Measurements from ENCODE around the gene ATF5.

Gene ATF5

DNA sequence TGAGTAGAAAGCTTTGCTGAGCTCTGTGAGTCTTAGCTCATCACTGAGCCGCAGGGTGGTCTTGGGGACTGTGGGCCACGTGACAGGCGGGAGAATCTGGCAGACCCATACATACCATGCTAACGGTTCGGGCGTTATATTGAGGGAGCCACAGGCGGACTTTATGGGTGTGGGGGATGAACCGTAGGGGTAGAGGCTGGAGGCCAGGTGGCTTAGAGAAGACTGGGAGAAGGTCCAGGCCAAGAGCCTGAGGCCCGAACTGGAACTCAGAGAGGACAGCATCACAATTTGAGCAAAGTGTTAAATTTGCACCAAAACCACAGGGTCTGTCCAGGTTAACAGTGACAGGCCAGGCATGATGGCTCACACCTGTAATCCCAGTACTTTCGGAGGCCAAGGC lies 15.3 kb upstream of the ATF5 start:
- Histone ChIP-seq H3K27me3 (ENCODE audit: insufficient read depth, low read depth) (no peaks in the 10 kb centered on the region), H3K4me3 (IDR thresholded peaks at IDR 0.05; ENCODE audit: insufficient read depth, low read depth, low read length) (no peak overlapping the region), H3K79me2 (ENCODE audit: insufficient read depth, low read depth) (peaks cover 39% of the 10 kb centered on the region), H3K36me3 (ENCODE audit: insufficient read depth) (peaks cover 24% of the 10 kb centered on the region; the same call in 1 of the 2 replicates), H3K27ac (no peak overlapping the region), H3K9ac (no peak overlapping the region), H3K4me1 (ENCODE audit: low read depth, poor library complexity, severe bottlenecking) (peaks cover 42% of the 10 kb centered on the region), H4K20me1 (ENCODE audit: insufficient read depth) (0 out of 2 replicates have a peak, but pooled peaks cover 3% of the 10 kb centered on the region), H2AFZ (ENCODE audit: low read depth) (no peak overlapping the region), H3K4me2 (no peak overlapping the region; the same call in 1 of the 2 replicates)
- TF ChIP-seq, protein P1, sequence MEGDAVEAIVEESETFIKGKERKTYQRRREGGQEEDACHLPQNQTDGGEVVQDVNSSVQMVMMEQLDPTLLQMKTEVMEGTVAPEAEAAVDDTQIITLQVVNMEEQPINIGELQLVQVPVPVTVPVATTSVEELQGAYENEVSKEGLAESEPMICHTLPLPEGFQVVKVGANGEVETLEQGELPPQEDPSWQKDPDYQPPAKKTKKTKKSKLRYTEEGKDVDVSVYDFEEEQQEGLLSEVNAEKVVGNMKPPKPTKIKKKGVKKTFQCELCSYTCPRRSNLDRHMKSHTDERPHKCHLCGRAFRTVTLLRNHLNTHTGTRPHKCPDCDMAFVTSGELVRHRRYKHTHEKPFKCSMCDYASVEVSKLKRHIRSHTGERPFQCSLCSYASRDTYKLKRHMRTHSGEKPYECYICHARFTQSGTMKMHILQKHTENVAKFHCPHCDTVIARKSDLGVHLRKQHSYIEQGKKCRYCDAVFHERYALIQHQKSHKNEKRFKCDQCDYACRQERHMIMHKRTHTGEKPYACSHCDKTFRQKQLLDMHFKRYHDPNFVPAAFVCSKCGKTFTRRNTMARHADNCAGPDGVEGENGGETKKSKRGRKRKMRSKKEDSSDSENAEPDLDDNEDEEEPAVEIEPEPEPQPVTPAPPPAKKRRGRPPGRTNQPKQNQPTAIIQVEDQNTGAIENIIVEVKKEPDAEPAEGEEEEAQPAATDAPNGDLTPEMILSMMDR (conservative IDR thresholded peaks at IDR 0.05; ENCODE audit: low read depth, low read length): no peak

DNA sequence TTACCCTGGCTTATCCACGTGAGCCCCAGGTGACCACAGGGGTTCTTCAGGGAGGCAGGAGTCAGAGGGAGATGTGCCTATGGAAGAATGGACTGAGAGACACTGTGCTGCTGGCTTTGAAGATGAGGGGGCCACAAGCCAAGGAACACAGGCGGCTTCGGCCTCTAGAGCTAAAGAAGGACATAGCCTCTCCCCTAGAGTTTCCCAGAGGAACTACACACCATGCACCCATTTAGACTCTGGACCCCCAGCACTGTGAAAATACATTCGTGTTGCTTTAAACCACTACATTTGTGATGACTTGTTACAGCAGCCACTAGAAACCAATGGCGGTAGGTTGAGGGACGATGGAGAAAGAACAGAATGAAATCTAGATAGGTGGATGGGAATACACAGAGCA lies 13.7 kb upstream of the ATF5 start:
- Histone ChIP-seq H3K4me1 (ENCODE audit: low read depth, poor library complexity, severe bottlenecking) (peaks cover 50% of the 10 kb centered on the region), H4K20me1 (ENCODE audit: insufficient read depth) (peaks cover 12% of the 10 kb centered on the region; the same call in 1 of the 2 replicates), H3K79me2 (ENCODE audit: insufficient read depth, low read depth) (peaks cover 53% of the 10 kb centered on the region), H3K27ac (no peak overlapping the region), H3K9ac (no peak overlapping the region), H3K27me3 (ENCODE audit: insufficient read depth, low read depth) (no peaks in the 10 kb centered on the region), H3K4me2 (no peak overlapping the region), H3K36me3 (ENCODE audit: insufficient read depth) (peaks cover 24% of the 10 kb centered on the region; the same call in 1 of the 2 replicates), H2AFZ (ENCODE audit: low read depth) (no peak overlapping the region), H3K4me3 (IDR thresholded peaks at IDR 0.05; ENCODE audit: insufficient read depth, low read depth, low read length) (no peak overlapping the region)
- TF ChIP-seq, protein P1 (conservative IDR thresholded peaks at IDR 0.05; ENCODE audit: low read depth, low read length): peak; percentile 41; the same call in 1 of the 2 replicates

DNA sequence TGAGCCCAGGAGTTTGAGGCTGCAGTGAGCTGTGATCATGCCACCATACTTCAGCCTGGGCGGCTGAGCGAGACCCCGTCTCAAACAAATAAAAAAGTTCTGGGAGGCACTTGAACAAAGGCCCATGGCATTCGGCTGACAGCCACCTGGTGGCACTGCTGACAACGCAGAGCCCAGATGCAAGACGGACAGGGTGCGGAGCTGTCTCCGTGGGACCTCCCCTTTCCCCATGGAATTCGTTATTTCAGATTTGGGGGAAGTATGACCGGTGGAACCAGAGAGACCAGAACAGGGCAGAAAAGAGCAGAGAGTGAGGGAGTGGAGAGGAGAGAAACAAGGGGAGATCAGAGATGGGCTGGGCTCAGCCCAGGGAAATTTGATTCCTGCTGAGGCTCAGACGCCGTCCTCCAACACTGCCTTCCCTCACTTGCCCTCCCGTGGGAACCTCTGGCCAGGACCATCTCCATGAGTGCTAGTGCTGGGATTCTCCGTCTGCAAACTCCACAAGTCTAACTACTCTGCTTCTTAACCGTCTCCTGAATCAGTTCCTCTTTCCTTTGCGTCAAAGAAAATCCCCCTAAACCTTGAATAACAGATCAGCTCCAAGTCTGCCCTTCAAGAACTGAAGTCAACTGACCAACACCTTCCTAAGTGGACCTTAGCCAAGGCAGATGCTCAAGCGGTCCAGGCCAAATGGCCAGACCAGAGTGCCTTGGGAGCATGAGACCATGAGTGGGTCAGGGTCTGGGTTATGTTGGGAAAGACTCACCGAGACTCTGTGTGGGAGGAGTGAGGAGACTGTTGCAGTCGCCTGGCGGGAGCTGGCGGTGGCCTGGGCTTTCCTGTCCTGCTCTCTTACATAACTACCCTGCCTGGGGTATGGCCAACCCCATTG lies 11.9 kb upstream of the ATF5 start:
- Histone ChIP-seq H2AFZ (ENCODE audit: low read depth) (no peak overlapping the region), H3K9ac (no peak overlapping the region), H3K27ac (no peak overlapping the region), H3K4me2 (no peak overlapping the region), H3K4me1 (ENCODE audit: low read depth, poor library complexity, severe bottlenecking) (peaks cover 49% of the 10 kb centered on the region), H3K36me3 (ENCODE audit: insufficient read depth) (peaks cover 24% of the 10 kb centered on the region; the same call in 1 of the 2 replicates), H3K27me3 (ENCODE audit: insufficient read depth, low read depth) (no peaks in the 10 kb centered on the region), H3K4me3 (IDR thresholded peaks at IDR 0.05; ENCODE audit: insufficient read depth, low read depth, low read length) (no peak overlapping the region), H4K20me1 (ENCODE audit: insufficient read depth) (peaks cover 14% of the 10 kb centered on the region; the same call in 1 of the 2 replicates), H3K79me2 (ENCODE audit: insufficient read depth, low read depth) (peaks cover 71% of the 10 kb centered on the region)
- TF ChIP-seq, protein P1 (conservative IDR thresholded peaks at IDR 0.05; ENCODE audit: low read depth, low read length): no peak

DNA sequence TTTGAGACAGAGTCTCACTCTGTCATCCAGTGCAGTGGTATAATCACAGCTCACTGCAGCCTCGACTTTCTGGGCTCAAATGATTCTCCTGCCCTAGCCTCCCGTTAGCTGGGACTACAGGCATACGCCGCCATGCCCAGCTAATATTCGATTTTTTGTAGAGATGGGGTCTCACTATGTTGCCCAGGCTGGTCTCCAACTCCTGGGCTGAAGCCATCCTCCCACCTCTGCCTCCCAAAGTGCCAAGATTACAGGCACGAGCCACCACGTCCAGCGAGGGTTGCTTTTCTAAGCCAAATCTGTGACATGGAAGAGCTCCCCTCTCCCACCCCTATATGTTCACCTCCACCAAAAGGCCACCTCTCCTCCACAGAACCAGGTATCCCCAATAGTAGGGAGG lies 10.9 kb upstream of the ATF5 start:
- Histone ChIP-seq H3K36me3 (ENCODE audit: insufficient read depth) (peaks cover 27% of the 10 kb centered on the region; the same call in 1 of the 2 replicates), H3K27ac (no peak overlapping the region), H4K20me1 (ENCODE audit: insufficient read depth) (peaks cover 14% of the 10 kb centered on the region; the same call in 1 of the 2 replicates), H3K4me2 (no peak overlapping the region), H2AFZ (ENCODE audit: low read depth) (no peak overlapping the region), H3K79me2 (ENCODE audit: insufficient read depth, low read depth) (peaks cover 81% of the 10 kb centered on the region), H3K4me3 (IDR thresholded peaks at IDR 0.05; ENCODE audit: insufficient read depth, low read depth, low read length) (no peak overlapping the region), H3K27me3 (ENCODE audit: insufficient read depth, low read depth) (no peaks in the 10 kb centered on the region), H3K4me1 (ENCODE audit: low read depth, poor library complexity, severe bottlenecking) (peaks cover 49% of the 10 kb centered on the region), H3K9ac (no peak overlapping the region)
- TF ChIP-seq, protein P1 (conservative IDR thresholded peaks at IDR 0.05; ENCODE audit: low read depth, low read length): no peak

Data from KMS-11 (cell line).